GM21360 (cell line): ENCODE results near the gene ANKS1B.
"Not testable (repeated sequence)": the region's sequence is repeated elsewhere in the genome, so short reads cannot be mapped to it uniquely, and the experiment has no call there.

Source experiments
- ATAC-seq: cut with Tn5 transposase; IDR thresholded peaks from one replicate; pipeline ENCODE4 v1.9.1; 2021; ENCODE audit warnings: mild to moderate bottlenecking, moderate library complexity; ENCODE audit not compliant: unreplicated experiment

The ANKS1B gene

GRCh38 chr12:99709619-99710018, 275.1 kb downstream of the ANKS1B start:
- no peak for ATAC-seq

GRCh38 chr12:99709116-99709515, 275.6 kb downstream of the ANKS1B start:
- no peak for ATAC-seq

- ATAC-seq: no peak
Observed at GRCh38 chr12:99707883-99708282, 276.9 kb downstream of the ANKS1B start.

- no peak for ATAC-seq
Observed at GRCh38 chr12:99706736-99707473, 277.8 kb downstream of the ANKS1B start.

DNA sequence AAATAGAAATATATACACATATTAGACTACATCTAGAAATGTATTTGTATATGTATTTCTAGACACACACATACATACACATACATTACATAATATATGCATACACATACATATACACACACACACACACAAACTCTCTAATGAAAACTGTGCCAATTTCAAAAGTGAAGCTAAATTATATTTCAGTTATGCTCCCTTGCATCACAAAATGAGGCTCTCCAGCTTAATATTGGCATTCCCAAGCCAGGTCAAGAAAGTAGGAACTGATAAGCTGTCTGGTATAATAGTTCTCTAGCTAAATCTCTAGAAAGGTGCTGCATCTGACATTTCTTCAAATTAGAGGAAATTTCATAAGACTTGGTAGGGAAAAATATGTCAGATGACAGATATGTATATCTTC, 280.3 kb downstream of the ANKS1B start:
- ATAC-seq: no peak

DNA sequence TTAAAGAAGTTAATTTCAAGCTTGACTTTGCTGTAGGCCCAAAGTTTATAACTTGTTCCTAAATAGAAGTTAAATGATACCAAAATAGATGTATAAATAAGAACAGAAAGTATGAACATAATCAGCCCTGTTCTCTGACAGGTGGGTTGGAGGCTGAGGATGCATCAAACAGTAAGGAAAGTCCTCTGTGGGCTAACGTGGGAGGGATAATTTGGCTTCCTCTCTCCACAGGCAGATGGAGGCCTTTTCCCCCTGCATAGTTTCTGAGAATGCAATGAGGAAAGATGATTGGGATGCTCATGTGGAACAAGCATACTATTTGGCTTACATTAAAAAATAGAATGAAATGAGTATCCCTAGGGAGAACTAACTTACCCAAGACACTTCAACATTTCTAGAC, 280.7 kb downstream of the ANKS1B start:
- ATAC-seq: no peak

DNA sequence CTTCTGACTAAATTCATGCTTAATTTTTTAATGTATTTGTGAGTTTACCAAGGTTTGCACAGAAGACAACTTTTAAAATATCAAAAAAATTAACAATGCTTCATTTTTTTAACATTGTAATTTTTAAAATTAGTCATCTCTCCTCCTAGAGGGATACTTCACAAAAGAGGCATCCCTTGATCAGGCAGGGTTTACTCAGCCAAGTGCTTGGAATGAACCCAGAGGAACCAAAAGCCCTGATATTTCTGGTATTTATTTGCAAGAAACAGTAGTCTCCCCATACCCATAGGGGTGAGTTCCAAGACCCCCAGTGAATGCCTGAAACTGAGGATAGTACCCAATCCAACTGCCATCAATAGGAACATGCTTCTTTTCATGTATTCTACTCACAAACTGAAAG, 284.7 kb downstream of the ANKS1B start:
- no peak for ATAC-seq

DNA sequence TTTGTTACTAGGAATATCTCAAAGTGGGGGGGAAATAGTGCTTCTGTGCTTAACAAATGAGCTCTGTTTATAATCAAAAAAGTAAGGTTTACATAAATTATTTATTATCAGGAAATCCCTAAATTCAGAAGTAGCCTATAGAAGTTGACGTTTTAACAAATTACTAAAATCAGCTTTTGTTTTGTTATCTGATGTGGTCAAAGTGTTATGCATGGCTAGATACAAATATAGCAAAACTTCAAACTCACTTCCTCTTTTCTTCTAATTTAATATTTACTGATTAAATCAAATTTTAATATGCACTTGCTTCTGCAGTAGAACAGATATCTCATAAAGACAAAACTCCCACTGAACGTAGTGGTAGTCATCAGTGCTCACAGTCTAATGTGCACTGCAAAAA, 289.7 kb downstream of the ANKS1B start:
- no peak for ATAC-seq

GRCh38 chr12:99686142-99686541, 298.6 kb downstream of the ANKS1B start:
- no peak for ATAC-seq

GRCh38 chr12:99680276-99680675, 304.5 kb downstream of the ANKS1B start:
- no peak for ATAC-seq

DNA sequence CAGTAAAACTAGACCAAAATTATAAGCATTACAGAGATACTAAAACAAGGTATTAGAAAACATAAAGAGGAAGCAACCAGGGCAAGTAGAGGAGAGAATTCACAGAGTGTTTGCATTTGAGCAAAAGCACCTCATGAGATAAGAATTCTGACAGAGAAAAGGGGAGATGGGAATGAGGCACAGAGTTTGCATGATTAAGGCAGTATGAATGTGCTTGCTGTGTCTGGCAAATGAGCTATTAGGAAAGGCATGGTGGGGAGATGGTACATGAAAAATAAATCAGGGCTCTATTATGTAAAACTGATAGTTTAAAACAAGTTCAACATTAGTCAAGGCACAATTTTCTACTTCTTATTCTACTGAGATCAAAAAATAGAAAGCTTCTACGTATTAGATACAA, 314.1 kb downstream of the ANKS1B start:
- no peak for ATAC-seq

GRCh38 chr12:99658671-99659349, 325.9 kb downstream of the ANKS1B start:
- no peak for ATAC-seq

GRCh38 chr12:99649551-99649950, 335.2 kb downstream of the ANKS1B start:
- ATAC-seq: no peak

- ATAC-seq: no peak
Observed at GRCh38 chr12:99648183-99648582, 336.6 kb downstream of the ANKS1B start.

- no peak for ATAC-seq
Observed at GRCh38 chr12:99647453-99647852, 337.3 kb downstream of the ANKS1B start, which contains the start of gene GARIN6. GARIN6 (plus strand) TSS chr12:99647753; CDS start chr12:99648175, 422 bp downstream.

DNA sequence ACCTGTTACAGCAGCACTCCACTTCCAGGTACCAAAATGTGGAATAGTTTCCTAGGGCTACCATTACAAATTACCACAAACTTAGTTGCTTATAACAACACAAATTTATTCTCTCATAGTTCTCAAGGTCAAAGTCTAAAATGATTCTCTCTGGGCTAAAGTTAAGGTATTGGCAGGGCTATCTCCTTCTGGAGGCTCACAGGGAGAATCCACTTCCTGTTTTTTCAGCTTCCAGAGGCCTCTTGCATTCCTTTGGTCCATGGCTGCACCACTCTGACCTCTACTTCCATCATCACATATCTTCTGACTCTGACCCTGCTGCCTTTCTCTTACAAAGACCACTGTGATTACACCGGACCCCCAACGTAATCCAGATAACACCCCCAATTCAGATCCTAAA, 340.1 kb downstream of the ANKS1B start:
- no peak for ATAC-seq

DNA sequence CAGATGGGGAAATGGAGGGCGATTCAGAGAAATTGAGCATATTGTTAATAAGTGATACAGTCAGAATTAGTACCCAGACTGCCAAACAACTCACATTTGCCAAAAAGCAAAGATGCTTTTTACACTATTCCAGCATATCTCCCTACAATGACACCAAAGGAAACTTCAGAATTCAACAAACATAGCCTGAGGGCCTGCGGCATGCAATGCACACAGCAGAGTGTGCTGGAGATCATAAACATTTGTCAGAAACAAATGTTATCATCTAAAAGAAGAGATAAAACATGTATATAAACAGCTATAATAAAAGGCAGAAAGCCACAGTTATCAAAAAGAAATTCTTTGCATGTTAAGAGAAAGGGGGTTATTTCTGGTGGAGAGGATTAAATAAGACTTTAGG, 357.3 kb downstream of the ANKS1B start:
- no peak for ATAC-seq

DNA sequence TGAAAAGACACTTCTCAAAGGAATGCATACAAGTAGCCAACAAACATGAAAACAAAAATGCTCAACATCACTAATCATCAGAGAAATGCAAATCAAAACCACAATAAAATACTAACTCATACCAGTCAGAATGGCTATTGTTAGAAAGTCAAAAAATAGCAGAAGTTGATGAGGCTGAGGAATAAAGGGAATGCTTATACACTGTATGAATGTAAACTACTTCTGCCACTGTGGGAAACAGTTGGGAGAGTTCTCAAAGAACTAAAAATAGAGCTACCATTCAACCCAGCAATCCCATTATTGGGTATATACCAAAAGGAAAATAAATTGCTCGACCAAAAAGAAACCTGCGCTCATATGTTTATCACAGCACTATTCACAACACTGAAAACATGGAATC, 360.1 kb downstream of the ANKS1B start:
- not testable (repeated sequence) for ATAC-seq

GRCh38 chr12:99620159-99620479, 364.6 kb downstream of the ANKS1B start:
- no peak for ATAC-seq

DNA sequence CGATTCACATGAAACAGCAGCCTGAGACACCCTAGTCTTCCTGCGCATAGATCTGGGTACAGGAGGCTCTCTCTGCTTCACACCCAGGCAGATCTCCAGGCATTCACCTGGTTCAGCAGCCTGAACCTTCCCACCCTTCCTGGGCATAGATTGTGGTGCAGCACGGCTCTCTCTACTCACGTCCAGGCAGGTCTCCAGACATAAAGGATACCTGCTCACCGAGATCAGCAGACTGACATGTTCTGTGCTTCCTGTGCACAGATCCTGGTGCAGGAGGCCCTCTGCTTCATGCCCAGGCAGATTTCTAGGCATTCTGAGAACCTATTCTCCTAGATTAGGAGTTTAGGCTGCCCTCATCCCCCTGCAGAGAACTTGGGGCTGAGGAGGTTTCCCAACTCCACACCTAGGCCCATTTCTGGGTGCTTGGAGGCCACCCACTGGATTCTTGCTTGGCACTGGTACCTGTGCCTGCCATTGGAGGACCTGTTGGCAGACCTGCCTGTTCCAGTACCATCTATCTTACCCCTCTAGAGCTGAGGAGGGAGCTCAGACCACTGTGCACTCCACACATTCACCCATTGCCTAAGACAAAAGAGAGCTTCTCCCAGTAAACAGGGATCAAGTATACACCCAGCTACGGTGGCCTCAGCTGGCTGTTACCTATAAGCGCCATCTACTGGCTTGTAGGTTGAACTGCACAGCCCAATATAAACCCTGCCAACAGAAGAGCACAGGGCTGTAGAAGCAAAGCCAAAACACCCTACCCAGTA, 365.2 kb downstream of the ANKS1B start:
- ATAC-seq: no peak

- ATAC-seq: no peak
Observed at GRCh38 chr12:99618657-99619056, 366.1 kb downstream of the ANKS1B start.

- ATAC-seq: no peak
Observed at GRCh38 chr12:99611599-99611998, 373.1 kb downstream of the ANKS1B start.
